ENCODE data around the gene ADAMTS5.

The ADAMTS5 gene

GRCh38 chr21:26883768-26884167 is 83.1 kb downstream of the ADAMTS5 start:
- DNase-seq, result no peak

GRCh38 chr21:26881504-26882228 is 85.2 kb downstream of the ADAMTS5 start:
- DNase-seq, result no peak

GRCh38 chr21:26877018-26877417 is 89.9 kb downstream of the ADAMTS5 start:
- no peak for DNase-seq

DNA sequence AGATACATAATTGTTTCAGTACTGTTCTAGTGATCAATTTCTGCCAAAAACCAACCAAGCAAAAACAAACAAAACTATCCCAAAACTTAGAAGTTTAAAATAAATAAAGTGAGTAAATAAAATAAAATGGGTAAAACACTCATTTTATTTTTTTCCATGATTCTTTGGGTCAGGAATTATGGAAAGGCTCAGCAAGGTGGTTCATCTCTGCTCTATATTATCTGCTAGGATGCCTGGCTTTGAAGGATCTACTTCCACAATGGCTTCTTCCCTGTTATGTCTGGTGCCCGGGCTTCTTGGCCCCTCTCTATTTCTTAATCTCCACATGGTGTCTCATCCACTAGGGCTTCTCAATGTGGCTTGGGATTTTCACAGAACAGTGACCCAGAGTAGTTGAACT is 92.5 kb downstream of the ADAMTS5 start:
- no peak for DNase-seq

Data from SHP77 (cell line).